Measurements from ENCODE around the gene DHRS2.

The DHRS2 gene

DNA sequence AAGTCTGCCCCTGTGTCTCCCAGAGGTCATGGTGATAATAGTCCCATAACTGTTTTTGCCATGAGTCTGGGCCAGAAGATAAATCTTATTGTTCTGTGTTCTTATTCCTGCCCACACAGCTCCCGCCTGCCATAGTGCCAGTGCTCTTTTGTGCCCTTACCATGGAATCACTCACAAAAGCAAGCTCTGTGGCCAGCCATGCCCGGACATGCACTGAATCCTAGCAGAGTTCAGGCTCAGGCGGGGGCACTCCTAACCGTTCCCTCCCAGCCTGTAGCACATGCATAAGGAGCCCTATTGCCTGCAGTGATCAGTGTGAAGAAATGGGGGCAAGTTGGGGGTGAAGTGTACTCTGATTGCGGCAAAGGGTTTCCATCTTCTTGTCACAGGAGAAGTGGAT is 33.3 kb downstream of the DHRS2 start:
- no peaks in the 10 kb centered on the region for H3K36me3 ChIP-seq (ENCODE audit: low read length)
- no peaks in the 10 kb centered on the region for H3K9me3 ChIP-seq (ENCODE audit: insufficient read depth, low read length)
- no peaks in the 10 kb centered on the region for H3K9me2 ChIP-seq (replicated peaks; ENCODE audit: insufficient read depth, low read length)
- TF ChIP-seq CTCF (IDR thresholded peaks at IDR 0.05; ENCODE audit: insufficient read depth, low read length, poor library complexity, severe bottlenecking) (no peak), EZH2phosphoT487 (conservative IDR thresholded peaks at IDR 0.05; ENCODE audit: low read length) (no peak)
- H2AFZ ChIP-seq (ENCODE audit: low read depth, low read length, severe bottlenecking): no peak overlapping the region
- H3K9ac ChIP-seq (ENCODE audit: low read length): no peak overlapping the region
- H3K79me2 ChIP-seq (ENCODE audit: insufficient read depth, low read length): no peaks in the 10 kb centered on the region
- H4K20me1 ChIP-seq (ENCODE audit: low read depth, low read length): no peaks in the 10 kb centered on the region
- H3K27me3 ChIP-seq (ENCODE audit: low read length): no peaks in the 10 kb centered on the region
- H3F3A ChIP-seq (ENCODE audit: insufficient read depth): no peaks in the 10 kb centered on the region
- no peak overlapping the region for H3K27ac ChIP-seq (ENCODE audit: low read depth, low read length)
- H3K4me3 ChIP-seq (ENCODE audit: insufficient read depth, low read length, poor library complexity, severe bottlenecking): no peak overlapping the region
- no peak overlapping the region for H3K4me2 ChIP-seq (ENCODE audit: low read depth, low read length, poor library complexity, severe bottlenecking)

DNA sequence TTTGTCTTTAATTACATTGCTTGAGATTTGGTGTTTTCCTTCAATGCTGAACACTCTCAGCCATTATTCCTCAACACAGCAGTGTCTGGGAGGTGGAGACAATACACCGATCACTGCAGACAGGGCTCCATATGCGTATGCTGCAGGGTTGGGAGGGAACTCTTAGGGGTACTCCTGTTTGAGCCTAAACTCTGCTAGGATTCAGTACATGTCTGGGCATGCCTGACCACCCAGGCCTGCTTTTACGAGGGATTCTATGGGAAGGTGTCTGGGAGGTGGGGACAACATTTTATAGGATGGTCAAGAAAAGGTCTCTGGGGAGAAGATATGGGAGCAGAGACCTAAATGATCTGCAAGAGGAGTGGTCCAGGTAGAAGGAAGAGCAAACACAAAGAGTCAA is 34.3 kb downstream of the DHRS2 start:
- Histone ChIP-seq H3K9me3 (ENCODE audit: insufficient read depth, low read length) (no peaks in the 10 kb centered on the region), H3K27ac (ENCODE audit: low read depth, low read length) (no peak overlapping the region), H3K36me3 (ENCODE audit: low read length) (no peaks in the 10 kb centered on the region), H3K9ac (ENCODE audit: low read length) (no peak overlapping the region), H3K9me2 (replicated peaks; ENCODE audit: insufficient read depth, low read length) (no peaks in the 10 kb centered on the region), H4K20me1 (ENCODE audit: low read depth, low read length) (no peaks in the 10 kb centered on the region), H3K4me3 (ENCODE audit: insufficient read depth, low read length, poor library complexity, severe bottlenecking) (no peak overlapping the region), H3F3A (ENCODE audit: insufficient read depth) (no peaks in the 10 kb centered on the region), H2AFZ (ENCODE audit: low read depth, low read length, severe bottlenecking) (no peak overlapping the region), H3K27me3 (ENCODE audit: low read length) (no peaks in the 10 kb centered on the region), H3K79me2 (ENCODE audit: insufficient read depth, low read length) (no peaks in the 10 kb centered on the region), H3K4me2 (ENCODE audit: low read depth, low read length, poor library complexity, severe bottlenecking) (no peak overlapping the region)
- TF ChIP-seq CTCF (IDR thresholded peaks at IDR 0.05; ENCODE audit: insufficient read depth, low read length, poor library complexity, severe bottlenecking) (no peak), EZH2phosphoT487 (conservative IDR thresholded peaks at IDR 0.05; ENCODE audit: low read length) (no peak)

DNA sequence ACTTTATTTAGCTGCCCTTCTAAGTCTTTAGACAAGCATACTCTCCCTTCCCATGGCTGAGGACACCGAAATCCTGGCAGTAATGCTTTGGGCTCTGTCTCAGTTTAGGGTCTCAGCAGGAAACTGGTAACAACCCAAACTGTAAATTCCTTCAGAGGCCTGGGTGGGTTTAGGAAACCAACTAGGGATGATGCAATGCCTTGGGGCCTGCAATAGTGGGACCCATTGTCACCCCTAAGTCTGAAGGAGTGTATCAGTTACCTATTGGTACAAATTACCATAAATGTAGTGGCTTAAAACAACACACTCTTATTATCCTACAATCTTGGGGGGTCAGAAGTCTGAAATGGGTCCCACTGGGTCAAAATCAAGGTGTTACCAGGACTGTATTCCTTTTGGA is 36.0 kb downstream of the DHRS2 start:
- Histone ChIP-seq H3K9ac (ENCODE audit: low read length) (no peak overlapping the region), H4K20me1 (ENCODE audit: low read depth, low read length) (no peaks in the 10 kb centered on the region), H3K27ac (ENCODE audit: low read depth, low read length) (no peak overlapping the region), H3K9me3 (ENCODE audit: insufficient read depth, low read length) (no peaks in the 10 kb centered on the region), H3K9me2 (replicated peaks; ENCODE audit: insufficient read depth, low read length) (no peaks in the 10 kb centered on the region), H3K27me3 (ENCODE audit: low read length) (no peaks in the 10 kb centered on the region), H3K4me2 (ENCODE audit: low read depth, low read length, poor library complexity, severe bottlenecking) (no peak overlapping the region), H2AFZ (ENCODE audit: low read depth, low read length, severe bottlenecking) (no peak overlapping the region), H3K36me3 (ENCODE audit: low read length) (no peaks in the 10 kb centered on the region), H3K4me3 (ENCODE audit: insufficient read depth, low read length, poor library complexity, severe bottlenecking) (no peak overlapping the region), H3F3A (ENCODE audit: insufficient read depth) (no peaks in the 10 kb centered on the region), H3K79me2 (ENCODE audit: insufficient read depth, low read length) (no peaks in the 10 kb centered on the region)
- TF ChIP-seq EZH2phosphoT487 (conservative IDR thresholded peaks at IDR 0.05; ENCODE audit: low read length): no peak
- TF ChIP-seq CTCF (IDR thresholded peaks at IDR 0.05; ENCODE audit: insufficient read depth, low read length, poor library complexity, severe bottlenecking): no peak

GRCh38 chr14:23675337-23675736 is 39.2 kb downstream of the DHRS2 start:
- Histone ChIP-seq H3K27ac (ENCODE audit: low read depth, low read length) (no peak overlapping the region), H3K36me3 (ENCODE audit: low read length) (no peaks in the 10 kb centered on the region), H3K9me2 (replicated peaks; ENCODE audit: insufficient read depth, low read length) (no peaks in the 10 kb centered on the region), H3K9ac (ENCODE audit: low read length) (no peak overlapping the region), H3K79me2 (ENCODE audit: insufficient read depth, low read length) (no peaks in the 10 kb centered on the region), H3K4me3 (ENCODE audit: insufficient read depth, low read length, poor library complexity, severe bottlenecking) (no peak overlapping the region), H2AFZ (ENCODE audit: low read depth, low read length, severe bottlenecking) (no peak overlapping the region), H3K27me3 (ENCODE audit: low read length) (no peaks in the 10 kb centered on the region), H3K9me3 (ENCODE audit: insufficient read depth, low read length) (no peaks in the 10 kb centered on the region), H3F3A (ENCODE audit: insufficient read depth) (no peaks in the 10 kb centered on the region), H4K20me1 (ENCODE audit: low read depth, low read length) (no peaks in the 10 kb centered on the region), H3K4me2 (ENCODE audit: low read depth, low read length, poor library complexity, severe bottlenecking) (no peak overlapping the region)
- TF ChIP-seq EZH2phosphoT487 (conservative IDR thresholded peaks at IDR 0.05; ENCODE audit: low read length): no peak
- TF ChIP-seq CTCF (IDR thresholded peaks at IDR 0.05; ENCODE audit: insufficient read depth, low read length, poor library complexity, severe bottlenecking): no peak

All from SU-DHL-6 (cell line).